ENCODE results near the gene LRRC27. TPM values are rescaled to one million over a fixed set of nuclear protein-coding genes. Genes with fewer than 3 reads are reported as not detected.

The LRRC27 gene
- 6.6 and 7.8 TPM in 2 replicates for total RNA-seq

GRCh38 chr10:132331601-132332432, at the start of gene LRRC27:
LRRC27 (plus strand) TSS chr10:132332193; CDS start chr10:132333525, 1,332 bp downstream.

GRCh38 chr10:132307823-132308586, 24.0 kb upstream of the LRRC27 start, which contains the start of gene STK32C:
STK32C (minus strand) TSS chr10:132307950; CDS start chr10:132307833, 117 bp downstream.

GRCh38 chr10:132397036-132397541, 65.1 kb downstream of the LRRC27 start, which contains the start of gene PWWP2B:
PWWP2B (plus strand) TSS chr10:132397200; CDS start chr10:132397227, 27 bp downstream.

Other genes with a start within 250 kb of the LRRC27 start
- 2.8 and 4.0 TPM in 2 replicates for gene DPYSL4, start 145.2 kb upstream of the LRRC27 start, total RNA-seq
- gene STK32C, start 24.2 kb upstream of the LRRC27 start, total RNA-seq: 4.6 and 9.0 TPM in 2 replicates
- gene PWWP2B, start 65.0 kb downstream of the LRRC27 start, total RNA-seq: 4.4 and 6.9 TPM in 2 replicates
- 24.8 and 27.8 TPM in 2 replicates for gene INPP5A, start 205.6 kb downstream of the LRRC27 start, total RNA-seq